ENCODE data around the gene ZNF367. TPM values are rescaled to one million over a fixed set of nuclear protein-coding genes. Genes with fewer than 3 reads are reported as not detected.

The ZNF367 gene
- total RNA-seq, 1 experiment from 2014 or later: 2.7 TPM

DNA sequence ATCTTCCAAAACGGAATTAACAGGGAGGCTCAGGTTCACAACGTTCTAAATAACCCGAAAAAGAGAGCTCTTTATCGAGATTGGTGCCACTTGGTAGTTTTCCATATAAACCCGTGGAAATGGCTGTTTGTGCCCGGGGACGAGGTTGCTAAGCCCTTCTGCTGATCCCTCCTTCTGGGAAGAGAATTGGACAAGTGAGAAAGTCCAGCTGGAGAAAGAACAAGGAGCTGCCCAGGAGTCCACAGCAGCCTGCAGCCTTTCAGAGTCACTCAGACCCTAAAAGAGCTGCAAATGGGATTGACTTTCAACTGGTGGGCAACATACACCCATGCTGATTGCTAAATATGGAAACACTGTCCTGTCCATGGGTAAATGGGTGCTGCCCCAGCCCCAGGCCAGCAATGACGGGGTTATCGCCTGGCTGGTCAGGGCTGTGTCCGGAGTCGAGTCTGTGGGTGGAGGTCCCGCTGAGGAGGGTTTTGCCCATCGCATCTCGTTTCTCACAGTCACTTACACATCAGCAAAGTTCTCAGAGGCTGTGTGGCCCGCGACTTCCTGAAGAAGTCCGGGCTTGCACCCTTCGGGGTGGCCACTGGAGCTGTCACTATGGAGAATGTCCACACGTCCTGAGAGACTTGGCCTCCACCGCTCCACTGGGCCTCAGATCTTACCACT, 75.5 kb downstream of the ZNF367 start:
- Mint-ChIP-seq H3K36me3 (ENCODE audit: insufficient read depth, unreplicated experiment) (no peaks in the 10 kb centered on the region), H3K27me3 (ENCODE audit: insufficient read depth, unreplicated experiment) (no peaks in the 10 kb centered on the region), H3K9me3 (ENCODE audit: unreplicated experiment) (no peaks in the 10 kb centered on the region), H3K4me1 (ENCODE audit: insufficient read depth, unreplicated experiment) (peaks cover 9% of the 10 kb centered on the region), H3K4me3 (ENCODE audit: unreplicated experiment) (no peak overlapping the region), H3K27ac (ENCODE audit: low read depth, unreplicated experiment) (no peak overlapping the region)
- DNase-seq (ENCODE audit: unreplicated experiment): no peak
- intact Hi-C loops (cut with micrococcal nuclease): loop anchor here (5.0 kb wide), 1 partner anchor 75 kb away; the partner anchor contains the start of gene ZNF367
- POLR2A ChIA-PET: no interaction called here
- TF ChIP-seq, protein P1, sequence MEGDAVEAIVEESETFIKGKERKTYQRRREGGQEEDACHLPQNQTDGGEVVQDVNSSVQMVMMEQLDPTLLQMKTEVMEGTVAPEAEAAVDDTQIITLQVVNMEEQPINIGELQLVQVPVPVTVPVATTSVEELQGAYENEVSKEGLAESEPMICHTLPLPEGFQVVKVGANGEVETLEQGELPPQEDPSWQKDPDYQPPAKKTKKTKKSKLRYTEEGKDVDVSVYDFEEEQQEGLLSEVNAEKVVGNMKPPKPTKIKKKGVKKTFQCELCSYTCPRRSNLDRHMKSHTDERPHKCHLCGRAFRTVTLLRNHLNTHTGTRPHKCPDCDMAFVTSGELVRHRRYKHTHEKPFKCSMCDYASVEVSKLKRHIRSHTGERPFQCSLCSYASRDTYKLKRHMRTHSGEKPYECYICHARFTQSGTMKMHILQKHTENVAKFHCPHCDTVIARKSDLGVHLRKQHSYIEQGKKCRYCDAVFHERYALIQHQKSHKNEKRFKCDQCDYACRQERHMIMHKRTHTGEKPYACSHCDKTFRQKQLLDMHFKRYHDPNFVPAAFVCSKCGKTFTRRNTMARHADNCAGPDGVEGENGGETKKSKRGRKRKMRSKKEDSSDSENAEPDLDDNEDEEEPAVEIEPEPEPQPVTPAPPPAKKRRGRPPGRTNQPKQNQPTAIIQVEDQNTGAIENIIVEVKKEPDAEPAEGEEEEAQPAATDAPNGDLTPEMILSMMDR (IDR thresholded peaks at IDR 0.05; ENCODE audit: unreplicated experiment): no peak
- CTCF ChIA-PET: interaction anchor here (0.9 to 1.9 kb wide), 5 partner anchors 13 to 224 kb away, joined by 3 to 13 read pairs (median 3); no protein-coding TSS in a partner anchor
- no TSS peak for BruUV-seq (replicated peaks)

DNA sequence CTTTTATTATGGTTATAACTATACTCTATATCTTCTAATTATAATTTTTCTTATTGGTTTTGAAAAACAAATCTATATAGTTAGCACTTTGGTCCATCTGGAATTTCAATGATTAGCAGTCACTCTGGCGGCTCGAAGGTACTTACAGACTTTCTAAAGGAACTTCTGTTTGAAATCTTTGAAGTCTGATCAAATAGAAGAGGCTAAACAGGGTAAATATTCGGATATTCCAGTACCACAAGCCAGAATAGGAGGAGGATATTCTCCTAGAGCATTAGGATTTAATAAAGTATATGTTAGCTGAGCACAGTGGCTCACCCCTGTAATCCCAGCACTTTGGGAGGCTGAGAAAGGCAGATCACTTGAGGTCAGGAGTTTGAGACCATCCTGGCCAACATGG, 77.5 kb downstream of the ZNF367 start:
- H3K9me3 Mint-ChIP-seq (ENCODE audit: unreplicated experiment): no peaks in the 10 kb centered on the region
- no peaks in the 10 kb centered on the region for H3K36me3 Mint-ChIP-seq (ENCODE audit: insufficient read depth, unreplicated experiment)
- H3K27ac Mint-ChIP-seq (ENCODE audit: low read depth, unreplicated experiment): no peak overlapping the region
- no peaks in the 10 kb centered on the region for H3K27me3 Mint-ChIP-seq (ENCODE audit: insufficient read depth, unreplicated experiment)
- TF ChIP-seq, protein P1 (IDR thresholded peaks at IDR 0.05; ENCODE audit: unreplicated experiment): no peak
- DNase-seq (ENCODE audit: unreplicated experiment): no peak
- H3K4me3 Mint-ChIP-seq (ENCODE audit: unreplicated experiment): no peak overlapping the region
- intact Hi-C loops (cut with micrococcal nuclease): loop anchor here (5.0 kb wide), 1 partner anchor 77 kb away; the partner anchor contains the start of gene ZNF367
- POLR2A ChIA-PET: interaction anchor here (1.7 kb wide), 1 partner anchor 41 kb away, joined by 5 read pairs; no protein-coding TSS in a partner anchor
- no TSS peak for BruUV-seq (replicated peaks)
- CTCF ChIA-PET: interaction anchor here (1.9 kb wide), 1 partner anchor 14 kb away, joined by 5 read pairs; no protein-coding TSS in a partner anchor
- H3K4me1 Mint-ChIP-seq (ENCODE audit: insufficient read depth, unreplicated experiment): peaks cover 9% of the 10 kb centered on the region

DNA sequence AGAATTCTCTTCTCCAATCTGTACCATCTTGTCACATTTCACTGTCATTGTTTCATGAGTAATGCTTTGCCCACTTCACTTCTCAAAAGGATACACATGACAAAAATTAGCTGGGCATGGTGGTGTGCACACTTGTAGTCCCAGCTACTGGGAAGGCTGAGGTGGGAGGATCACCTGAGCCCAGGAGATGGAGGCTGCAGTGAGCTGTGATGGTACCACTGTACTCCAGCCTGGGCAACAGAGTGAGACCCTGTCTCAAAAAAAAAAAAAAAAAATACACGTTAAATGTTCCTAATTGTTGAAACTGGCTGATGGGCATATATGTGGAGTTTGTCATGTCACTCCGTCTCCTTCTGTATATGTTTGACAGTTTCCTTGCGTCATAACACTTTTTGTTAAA, 79.9 kb downstream of the ZNF367 start:
- TF ChIP-seq, protein P1 (IDR thresholded peaks at IDR 0.05; ENCODE audit: unreplicated experiment): no peak
- Mint-ChIP-seq H3K4me1 (ENCODE audit: insufficient read depth, unreplicated experiment) (peaks cover 9% of the 10 kb centered on the region), H3K4me3 (ENCODE audit: unreplicated experiment) (no peak overlapping the region), H3K36me3 (ENCODE audit: insufficient read depth, unreplicated experiment) (peaks cover 5% of the 10 kb centered on the region), H3K27ac (ENCODE audit: low read depth, unreplicated experiment) (no peak overlapping the region), H3K27me3 (ENCODE audit: insufficient read depth, unreplicated experiment) (no peaks in the 10 kb centered on the region), H3K9me3 (ENCODE audit: unreplicated experiment) (no peaks in the 10 kb centered on the region)
- CTCF ChIA-PET: interaction anchor here (0.6 to 1.0 kb wide), 4 partner anchors 9 to 519 kb away, joined by 3 to 5 read pairs (median 3); no protein-coding TSS in a partner anchor
- intact Hi-C loops (cut with micrococcal nuclease): no loop called here
- POLR2A ChIA-PET: interaction anchor here (0.6 to 0.7 kb wide), 2 partner anchors 88 to 1123 kb away, joined by 3 read pairs; no protein-coding TSS in a partner anchor
- BruUV-seq (replicated peaks): no TSS peak
- no peak for DNase-seq (ENCODE audit: unreplicated experiment)

Other genes starting within 250 kb of the ZNF367 start
- 0.74 TPM in 1 of 2 replicates, not detected in the other for gene HSD17B3, start 116.2 kb downstream of the ZNF367 start, total RNA-seq (2022)
- gene SLC35D2, start 34.7 kb downstream of the ZNF367 start, total RNA-seq (2022): 20.8 and 28.0 TPM in 2 replicates
- 4.3 and 6.3 TPM in 2 replicates for gene HABP4, start 31.8 kb upstream of the ZNF367 start, total RNA-seq (2022)
- gene CDC14B, start 201.5 kb upstream of the ZNF367 start, total RNA-seq (2022): 7.0 and 9.3 TPM in 2 replicates
- 15.6 and 17.0 TPM in 2 replicates for gene PRXL2C, start 236.9 kb upstream of the ZNF367 start, total RNA-seq (2022)

Measured in MCF 10A (cell line).